HG02943 (cell line): ENCODE data around the gene TP53AIP1.

Source experiments
- ATAC-seq: cut with Tn5 transposase; IDR thresholded peaks from one replicate; pipeline ENCODE4 v1.9.1; 2021; ENCODE audit warnings: mild to moderate bottlenecking, low read depth, moderate library complexity; ENCODE audit not compliant: unreplicated experiment

TP53AIP1 gene

DNA sequence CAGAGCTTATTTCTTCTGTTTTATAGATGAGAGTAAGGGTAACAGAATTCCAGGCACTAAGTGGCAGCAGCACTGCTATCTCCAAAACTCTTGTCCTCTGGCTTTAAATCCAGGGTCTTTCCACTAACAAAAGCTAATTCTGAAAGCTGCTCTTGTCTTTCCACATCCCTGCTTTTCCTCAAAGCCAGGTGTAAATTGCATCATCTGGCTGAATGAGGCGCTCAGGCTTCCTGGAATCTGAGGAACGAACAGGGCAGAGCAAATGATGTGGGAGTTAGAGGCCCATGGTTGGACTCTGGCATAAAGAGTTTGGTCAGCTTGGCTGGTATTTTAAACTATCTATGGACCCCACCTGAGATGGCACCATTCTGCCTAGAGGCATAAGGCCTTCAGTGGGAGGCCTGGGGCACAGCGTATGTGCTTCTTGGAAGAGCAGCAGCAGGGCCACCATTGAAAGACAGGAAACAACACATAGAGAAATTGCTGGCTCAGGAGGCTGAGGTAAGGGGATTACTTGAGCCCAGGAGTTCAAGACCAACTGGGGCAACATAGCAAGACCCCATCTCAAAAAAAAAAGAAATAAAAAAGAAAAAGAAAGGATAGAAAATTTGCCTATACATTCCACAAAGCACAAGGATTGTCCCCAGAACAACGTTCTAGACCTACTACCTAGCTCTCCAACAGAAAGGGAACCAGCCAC lies 49.7 kb downstream of the TP53AIP1 start:
- no peak for ATAC-seq

DNA sequence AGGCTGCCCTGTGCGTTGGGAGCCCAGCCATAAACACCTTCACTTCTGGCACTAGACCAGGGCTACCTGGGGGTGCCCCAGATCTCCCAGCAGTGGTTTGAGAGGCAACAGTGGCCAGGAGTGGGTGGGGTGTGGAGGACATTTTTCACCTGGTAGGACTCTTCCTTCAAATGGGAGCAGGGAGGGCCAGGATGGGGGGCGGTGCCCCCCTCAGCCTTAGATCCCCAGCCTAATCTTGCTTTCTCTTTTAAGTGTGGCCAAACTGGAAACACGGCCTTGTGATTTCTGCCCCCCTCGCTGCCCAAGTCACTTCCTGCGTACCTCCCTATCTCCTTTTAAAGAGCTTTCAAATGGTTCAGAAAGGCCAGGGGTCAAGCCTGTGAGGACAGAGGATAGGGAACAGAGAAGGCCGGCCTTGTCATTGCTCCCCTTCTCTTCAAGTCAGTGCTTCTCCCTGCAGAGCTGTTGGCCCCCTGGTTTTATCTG lies 50.7 kb downstream of the TP53AIP1 start:
- no peak for ATAC-seq

DNA sequence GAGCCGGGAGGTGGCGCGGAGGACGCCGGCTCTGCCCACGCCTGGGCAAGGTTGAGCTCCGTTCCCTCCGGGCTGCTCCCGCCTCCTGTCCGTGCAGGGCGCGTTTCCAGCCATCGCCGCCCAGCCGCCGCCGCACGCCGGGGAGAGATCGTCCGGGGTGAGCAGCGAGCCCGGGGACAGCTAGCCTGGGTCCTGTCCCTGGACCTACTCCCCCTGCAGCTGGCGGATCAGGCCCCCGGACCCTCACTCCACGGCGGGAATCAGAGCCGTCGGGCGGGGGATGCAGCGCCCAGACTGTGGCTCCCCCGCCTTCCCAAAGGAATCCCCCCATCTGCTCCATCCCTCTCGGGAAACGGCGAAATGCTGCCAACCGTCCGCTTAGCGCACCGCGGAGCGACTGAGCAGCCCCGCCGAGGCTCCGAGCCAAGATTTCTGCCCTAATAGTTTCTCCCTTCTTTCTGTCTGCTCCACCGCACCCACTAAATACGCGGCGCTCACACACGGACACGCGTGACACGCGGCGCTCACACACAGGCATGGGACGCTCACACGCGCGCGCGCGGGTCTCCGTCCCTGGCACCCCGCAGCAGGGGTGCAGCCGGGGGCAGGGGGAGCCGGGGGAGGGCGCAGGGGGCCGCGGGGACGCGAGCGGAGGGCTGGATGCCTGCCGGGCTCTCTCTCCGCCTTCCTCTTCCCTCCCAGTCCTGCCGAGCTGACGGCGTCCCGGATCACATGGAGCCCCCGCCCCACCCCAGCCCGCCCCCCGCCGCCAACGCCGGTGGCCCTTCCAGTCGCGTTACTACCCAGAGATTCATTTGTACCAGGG lies 51.9 kb downstream of the TP53AIP1 start, which contains the start of gene KCNJ5:
TSS of gene KCNJ5 (plus strand) at position 814 of the 826 bp plus-strand sequence. CDS start 19,918 bp downstream, outside the sequence.
- no peak for ATAC-seq

DNA sequence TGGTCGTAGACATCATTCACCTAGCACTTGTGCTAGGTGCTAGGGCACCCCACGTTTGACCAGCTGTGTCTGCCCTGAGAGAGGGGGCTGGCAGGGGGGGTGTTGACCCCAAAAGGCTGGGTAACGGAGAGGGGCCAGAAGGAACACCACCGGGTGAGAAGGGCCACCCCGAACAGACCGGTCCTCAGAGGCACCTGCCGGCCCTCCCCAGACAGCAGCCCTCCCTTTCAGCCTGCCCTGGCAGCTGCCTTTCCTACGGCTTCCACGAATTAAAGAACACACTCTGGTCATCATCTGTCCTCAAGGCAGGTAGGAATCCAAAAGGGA lies 52.5 kb downstream of the TP53AIP1 start:
- no peak for ATAC-seq

DNA sequence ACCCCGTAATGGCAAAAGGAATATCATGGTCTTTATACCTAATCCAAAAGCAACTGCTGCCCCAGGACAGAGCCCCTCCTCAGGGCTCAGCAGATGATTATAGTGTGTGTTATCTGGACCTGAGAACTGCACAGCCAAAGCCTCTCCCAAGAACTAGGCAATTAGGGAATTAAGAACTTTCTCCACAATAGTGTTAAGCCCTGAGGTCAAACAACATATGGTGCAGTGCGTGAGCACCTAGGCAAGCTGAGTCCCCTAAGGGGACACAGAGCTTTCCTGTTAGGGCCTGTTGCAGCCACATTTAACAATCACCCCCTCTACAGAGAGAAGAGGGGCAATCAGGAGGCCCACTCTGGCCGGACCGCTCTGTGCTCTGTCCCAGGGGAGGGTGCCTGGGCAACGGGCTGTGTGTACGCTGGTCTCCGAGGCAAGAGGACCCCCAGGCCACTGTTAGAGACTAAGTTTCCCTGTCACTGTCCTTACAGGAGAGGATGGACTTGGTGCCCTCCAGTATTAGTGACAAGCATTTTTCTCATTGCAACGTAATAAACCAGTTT lies 52.9 kb downstream of the TP53AIP1 start:
- ATAC-seq, result no peak

DNA sequence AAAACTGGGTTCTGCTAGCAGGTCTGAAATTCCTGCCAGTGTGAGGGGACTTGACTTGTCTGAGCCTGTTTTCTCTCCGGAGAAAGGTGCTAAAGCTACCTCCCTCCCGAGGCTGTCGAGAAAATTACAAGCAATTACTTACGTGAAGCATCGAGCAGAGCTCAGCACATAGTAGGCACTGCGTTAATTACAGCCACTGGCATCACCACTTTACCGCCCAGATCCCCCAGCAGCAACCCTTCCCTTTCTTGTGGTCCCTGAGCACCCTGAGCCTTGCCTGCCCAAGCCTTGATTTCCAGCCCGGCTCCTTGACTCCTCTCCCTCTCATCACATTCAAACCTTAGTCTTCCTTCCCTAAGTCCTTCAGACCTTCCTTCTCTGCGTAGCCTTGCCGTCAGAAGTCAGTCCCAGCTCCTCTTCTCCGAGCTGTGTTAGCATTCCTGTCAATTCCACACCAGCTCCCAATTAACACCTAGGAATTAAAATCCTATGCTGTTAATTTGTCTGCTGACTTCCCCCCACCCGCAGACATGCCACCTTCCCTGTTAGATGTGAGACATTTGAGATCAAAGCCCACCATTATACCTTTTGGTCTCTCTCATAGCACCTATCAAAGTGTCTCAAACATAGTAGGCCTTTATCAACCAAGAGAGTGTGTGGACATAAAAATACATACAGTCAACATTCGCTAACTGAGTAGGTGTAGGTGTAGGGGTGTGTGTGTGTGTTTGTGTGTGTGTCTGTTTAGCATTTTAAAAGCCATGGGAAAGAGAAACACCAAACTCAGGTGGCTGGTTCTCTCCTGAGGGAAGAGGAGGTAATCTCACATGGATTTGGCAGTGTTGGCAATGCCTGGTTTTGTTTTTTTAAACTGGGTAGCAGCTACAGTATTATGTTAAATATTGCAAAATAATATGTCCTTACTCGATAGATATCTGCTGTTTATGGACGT lies 54.4 kb downstream of the TP53AIP1 start:
- no peak for ATAC-seq

DNA sequence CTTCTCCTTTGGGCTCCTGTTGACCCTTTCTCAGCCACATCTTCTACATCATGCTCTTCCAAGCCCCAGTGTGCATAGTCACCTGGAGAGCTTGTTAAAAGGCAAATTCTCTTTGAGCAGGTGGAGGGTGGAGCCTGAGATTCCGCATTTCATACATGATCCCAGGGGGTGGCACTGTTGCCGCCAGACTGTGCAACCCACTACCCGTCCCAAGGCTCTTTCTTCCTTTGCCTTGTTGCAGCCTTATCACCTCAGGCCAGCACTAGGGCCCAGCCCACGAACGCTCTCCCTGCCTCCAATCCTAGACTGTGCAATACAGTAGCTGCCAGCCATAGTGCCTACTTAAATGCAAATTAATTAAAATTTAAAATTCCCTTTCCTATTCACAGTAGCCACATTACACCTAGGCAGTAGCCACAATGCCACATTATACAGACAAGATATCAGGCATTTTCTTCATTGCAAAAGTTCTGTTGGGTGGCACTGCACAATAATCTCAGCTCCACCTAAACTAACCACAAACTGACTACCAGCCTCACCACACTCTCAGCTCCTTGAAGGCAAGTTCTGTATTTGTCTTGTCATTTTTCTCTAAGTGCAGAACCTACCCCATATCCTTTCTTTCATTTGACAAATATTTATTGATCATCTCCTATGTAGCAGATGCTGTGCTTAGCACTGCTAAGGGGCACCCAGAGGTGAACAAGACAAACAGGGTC lies 56.1 kb downstream of the TP53AIP1 start:
- ATAC-seq, result no peak
